GM19467 (cell line): Measurements from ENCODE around the gene YAF2.

Experiments used
- ATAC-seq: cut with Tn5 transposase; IDR thresholded peaks from one replicate; pipeline ENCODE4 v1.9.1; 2021; ENCODE audit warnings: mild to moderate bottlenecking, moderate library complexity; ENCODE audit not compliant: unreplicated experiment

Gene YAF2, protein sequence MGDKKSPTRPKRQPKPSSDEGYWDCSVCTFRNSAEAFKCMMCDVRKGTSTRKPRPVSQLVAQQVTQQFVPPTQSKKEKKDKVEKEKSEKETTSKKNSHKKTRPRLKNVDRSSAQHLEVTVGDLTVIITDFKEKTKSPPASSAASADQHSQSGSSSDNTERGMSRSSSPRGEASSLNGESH

DNA sequence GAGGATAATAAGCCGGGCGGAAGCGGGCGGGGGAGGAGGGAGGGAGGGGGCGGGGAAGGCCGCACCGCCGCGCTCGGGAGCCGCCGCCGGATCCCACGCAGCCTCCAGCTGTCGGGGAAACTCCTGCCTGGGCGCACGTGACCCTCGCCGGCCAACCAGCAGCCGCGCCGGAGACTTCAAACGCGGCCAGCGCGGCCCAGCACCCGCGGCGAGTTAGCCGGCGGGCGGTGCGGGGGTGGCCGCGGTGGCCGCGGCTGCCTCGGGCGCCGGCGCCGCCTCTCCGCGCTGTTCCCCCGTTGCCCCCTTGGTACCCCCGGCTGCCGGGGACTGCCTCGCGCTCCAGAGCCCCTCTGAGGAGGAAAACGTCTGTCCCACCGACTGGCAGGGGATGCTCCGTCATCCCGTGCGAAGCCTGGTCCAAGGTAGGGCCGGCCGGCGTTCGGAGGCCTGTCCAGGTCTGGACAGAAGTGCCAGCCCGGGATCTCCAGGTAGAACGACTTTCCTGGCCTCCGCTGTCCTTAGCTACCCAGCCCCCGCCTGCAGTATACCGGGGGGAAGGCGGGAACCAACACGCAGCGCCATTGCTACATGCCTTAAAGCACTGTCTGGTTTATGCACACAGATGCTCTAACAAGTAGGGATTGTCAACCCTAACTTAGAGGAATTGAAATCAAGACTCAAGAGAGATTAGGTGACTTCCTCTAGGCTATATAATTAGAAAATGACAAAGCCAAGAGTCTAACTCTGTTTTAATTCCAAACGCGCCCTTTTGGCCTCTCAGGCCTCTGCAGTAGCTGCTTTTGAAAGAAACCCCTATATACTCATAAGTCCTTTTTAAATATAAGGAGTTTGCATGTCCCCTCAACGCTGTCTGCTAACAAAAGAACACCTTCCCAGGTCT, at the start of gene YAF2:
Gene YAF2, minus strand, starts transcription at position 9 of the 901 bp plus-strand sequence. CDS start 68 bp downstream, outside the sequence.
- ATAC-seq, result peak; percentile 80

DNA sequence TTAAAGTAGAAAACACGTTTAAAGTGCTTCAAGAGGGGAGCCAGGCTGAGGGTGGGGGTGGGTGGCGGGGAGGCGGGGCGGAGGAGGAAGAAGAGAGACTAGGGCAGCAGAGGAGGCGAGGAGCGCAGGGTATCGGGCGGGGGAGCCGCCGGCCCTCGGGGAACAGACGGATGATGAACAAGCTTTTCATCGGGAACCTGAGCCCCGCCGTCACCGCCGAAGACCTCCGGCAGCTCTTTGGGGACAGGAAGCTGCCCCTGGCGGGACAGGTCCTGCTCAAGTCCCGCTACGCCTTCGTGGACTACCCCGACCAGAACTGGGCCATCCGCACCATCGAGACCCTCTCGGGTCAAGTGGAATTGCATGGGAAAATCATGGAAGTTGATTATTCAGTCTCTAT, 48.7 kb upstream of the YAF2 start:
- ATAC-seq, result no peak

- ATAC-seq, result no peak
Observed at GRCh38 chr12:42285431-42285830, 47.4 kb upstream of the YAF2 start.

DNA sequence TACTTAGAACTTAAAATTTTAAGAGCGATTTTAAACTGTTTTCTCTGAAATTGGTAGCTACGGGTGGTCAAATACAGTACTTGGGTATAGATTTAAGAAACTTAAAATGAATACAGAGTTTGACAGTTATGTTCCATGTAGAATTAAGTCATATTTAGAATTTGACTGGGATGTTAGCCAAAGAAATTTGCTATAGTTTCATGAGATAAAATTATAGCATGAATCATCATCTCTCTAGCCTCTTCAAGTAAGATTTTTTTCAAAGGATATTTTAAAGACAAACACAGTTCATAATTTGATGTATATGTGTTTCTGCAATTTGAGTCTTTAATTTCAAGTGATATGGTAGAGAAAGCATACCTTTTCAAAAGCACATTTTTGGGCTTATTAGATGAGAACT, 46.8 kb upstream of the YAF2 start:
- ATAC-seq, result no peak

GRCh38 chr12:42284157-42284556, 46.1 kb upstream of the YAF2 start:
- no peak for ATAC-seq

GRCh38 chr12:42283739-42284138, 45.7 kb upstream of the YAF2 start:
- ATAC-seq, result no peak

DNA sequence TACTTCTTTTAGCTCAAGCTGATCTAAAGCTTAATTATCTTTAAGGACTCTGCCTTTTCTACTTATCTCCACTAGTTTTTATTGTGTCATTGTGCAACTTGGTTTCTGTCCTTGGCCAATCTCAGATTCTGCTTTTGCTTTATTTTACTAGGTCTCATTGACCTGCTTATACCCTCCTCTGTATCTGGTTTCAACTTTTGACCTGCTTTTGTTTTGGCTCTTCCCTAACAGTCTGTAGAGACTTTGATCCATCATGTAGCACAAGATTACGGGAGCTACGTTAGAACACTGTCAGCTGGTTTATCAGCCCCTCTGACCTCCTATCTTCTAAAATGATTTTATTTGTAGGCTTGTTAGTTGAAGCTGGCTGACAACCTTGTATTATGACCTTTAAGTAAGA, 44.2 kb upstream of the YAF2 start:
- ATAC-seq, result no peak

GRCh38 chr12:42281844-42282243, 43.8 kb upstream of the YAF2 start:
- ATAC-seq, result no peak

GRCh38 chr12:42281278-42281677, 43.2 kb upstream of the YAF2 start:
- ATAC-seq, result no peak

GRCh38 chr12:42278128-42278510, 40.1 kb upstream of the YAF2 start:
- no peak for ATAC-seq

DNA sequence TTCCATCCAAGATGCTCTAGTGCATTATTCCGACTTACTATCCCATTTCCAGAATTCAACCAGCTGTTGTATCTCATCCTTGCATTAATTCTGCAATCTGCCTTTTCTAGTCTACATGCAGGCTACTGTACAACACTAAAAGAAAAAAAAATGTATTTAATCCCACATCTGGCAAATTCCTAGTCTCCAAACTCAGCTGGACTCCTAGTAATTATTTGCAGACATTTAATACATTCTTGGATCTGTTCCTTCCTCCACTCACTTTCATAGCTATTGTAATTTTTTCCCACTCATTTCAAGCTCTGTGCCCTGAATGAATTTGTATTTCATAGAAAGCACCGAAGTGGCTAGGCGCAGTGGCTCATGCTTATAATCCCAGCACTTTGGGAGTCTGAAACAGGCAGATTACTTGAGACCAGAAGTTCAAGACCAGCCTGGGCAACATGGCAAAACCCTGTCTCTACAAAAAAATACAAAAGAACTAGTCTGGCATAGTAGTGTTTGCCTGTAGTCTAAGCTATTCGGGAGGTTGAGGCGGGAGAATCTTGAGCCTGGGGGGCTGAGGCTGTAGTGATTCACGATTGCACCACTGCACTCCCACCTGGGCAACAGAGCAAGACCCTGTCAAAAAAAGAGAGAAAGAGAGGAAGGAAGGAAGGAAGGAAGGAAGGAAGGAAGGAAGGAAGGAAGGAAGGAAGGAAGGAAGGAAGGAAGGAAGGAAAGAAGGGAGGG, 39.5 kb upstream of the YAF2 start:
- no peak for ATAC-seq

DNA sequence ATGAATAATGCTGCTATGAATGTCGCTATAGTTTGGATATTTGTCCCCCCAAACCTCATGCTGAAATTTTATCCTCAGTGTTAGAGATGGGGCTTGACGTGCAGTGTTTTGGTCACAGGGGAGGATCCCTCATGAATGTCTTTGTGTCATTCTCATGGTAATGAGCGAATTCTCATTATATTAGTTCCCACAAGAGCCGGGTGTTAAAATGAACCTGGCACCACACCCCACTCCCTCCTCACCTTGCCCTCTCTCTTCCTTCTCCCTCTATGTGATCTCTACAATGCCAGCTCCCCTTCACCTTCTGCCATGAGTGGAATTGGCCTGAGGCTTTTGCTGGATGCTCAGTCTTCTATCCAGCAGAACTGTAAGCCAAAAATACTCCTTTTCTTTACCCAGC, 37.5 kb upstream of the YAF2 start:
- no peak for ATAC-seq

DNA sequence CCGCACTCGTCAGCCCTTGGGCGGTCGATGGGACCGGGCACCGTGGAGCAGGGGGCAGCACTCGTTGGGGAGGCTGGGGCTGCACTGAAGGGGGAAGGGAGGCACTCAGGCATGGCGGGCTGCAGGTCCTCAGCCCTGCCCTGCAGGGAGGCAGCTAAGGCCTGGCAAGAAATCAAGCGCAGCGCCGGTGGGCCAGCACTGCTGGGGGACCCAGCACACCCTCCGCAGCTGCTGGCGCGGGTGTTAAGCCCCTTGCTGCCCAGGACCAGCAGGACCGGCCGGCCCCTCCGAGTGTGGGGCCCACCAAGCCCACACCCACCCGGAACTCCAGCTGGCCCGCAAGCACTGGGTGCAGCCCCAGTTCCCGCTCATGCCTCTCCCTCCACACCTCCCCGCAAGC, 35.7 kb upstream of the YAF2 start:
- ATAC-seq, result no peak

DNA sequence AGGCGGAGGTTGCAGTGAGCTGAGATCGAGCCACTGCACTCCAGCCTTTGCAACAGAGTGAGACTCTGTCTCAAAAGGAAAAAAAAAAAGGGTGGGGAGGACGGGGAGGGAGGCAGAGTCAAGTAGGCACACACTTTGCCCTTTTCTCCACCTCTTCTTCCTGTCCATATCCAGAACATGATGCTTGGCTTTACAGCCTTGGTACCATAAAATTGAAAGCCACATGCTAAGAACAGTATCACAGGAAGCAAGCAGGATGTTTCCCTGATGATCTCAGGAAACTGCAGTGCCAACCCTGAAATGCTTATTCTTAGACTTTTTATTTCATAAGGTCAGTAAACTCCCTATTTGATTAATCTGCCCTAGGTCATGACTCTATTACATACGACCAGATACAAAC, 32.5 kb upstream of the YAF2 start:
- no peak for ATAC-seq

GRCh38 chr12:42267413-42268190, 29.6 kb upstream of the YAF2 start:
- no peak for ATAC-seq

DNA sequence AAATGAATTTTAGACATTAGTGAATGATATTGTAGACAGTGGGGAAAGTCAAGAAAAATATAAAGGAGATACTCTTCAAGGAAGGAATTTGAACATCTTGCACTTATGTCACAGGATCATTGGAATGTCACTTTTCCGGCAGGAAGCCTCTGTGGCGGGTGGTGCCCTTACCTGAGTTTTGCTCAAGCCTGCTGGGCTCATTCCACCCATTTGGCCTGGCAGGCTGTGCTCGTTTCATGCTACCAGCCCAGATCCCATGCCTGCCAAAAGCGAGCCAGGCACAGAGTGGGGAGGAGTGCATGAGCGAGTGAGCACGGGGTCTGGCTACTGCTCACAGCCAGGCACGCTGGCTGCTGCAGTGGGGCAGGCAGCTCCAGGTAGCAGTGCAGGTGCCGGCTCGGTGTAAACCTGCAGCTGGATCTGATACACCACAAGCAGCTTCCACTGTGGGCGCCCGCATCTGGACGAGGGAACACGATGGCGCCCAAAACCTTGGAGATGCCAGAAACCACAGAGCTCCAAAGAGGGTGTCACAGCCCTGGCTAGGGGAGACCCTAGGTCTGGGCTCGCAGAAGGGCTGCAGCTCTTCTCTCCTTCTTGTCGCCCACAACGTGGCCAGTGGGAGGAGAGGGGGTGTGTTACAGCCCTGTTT, 28.7 kb upstream of the YAF2 start:
- ATAC-seq, result no peak

- ATAC-seq, result no peak
Observed at GRCh38 chr12:42262271-42262670, 24.2 kb upstream of the YAF2 start.

DNA sequence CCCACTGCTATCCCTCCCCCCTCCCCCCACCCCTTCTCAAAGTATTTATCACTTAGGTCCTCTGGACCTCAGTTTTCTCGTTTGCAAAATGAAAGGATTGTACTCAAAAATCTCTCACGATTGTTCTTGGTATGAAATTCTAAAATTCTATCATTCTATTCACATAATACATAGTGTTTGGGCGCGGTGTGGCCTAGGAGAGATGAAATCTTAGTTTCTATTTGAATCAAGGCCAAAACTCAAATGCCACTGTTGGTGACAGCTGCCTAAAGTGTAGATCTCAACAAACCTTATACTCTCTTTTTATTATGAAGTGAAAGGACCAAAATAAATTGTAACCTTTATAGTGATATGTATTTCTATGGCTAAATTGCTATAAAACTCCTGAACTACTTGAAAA, 23.7 kb upstream of the YAF2 start:
- ATAC-seq, result no peak

- no peak for ATAC-seq
Observed at GRCh38 chr12:42260518-42260917, 22.5 kb upstream of the YAF2 start.

GRCh38 chr12:42259699-42260098, 21.7 kb upstream of the YAF2 start:
- no peak for ATAC-seq

- no peak for ATAC-seq
Observed at GRCh38 chr12:42255866-42256261, 17.8 kb upstream of the YAF2 start.
